AG04449 (cell line): ENCODE data around the gene SVIP.

ENCODE experiments used
- CTCF ChIA-PET: fragments of 350-600 bp; formaldehyde crosslinking; extraction: SDS; loops from one replicate; lab custom pipeline; 2021; ENCODE audit warnings: antibody characterized with exemption; lab: Yijun Ruan, JAX
- POLR2A ChIA-PET: fragments of 400-600, 350-600 bp; formaldehyde crosslinking; extraction: SDS; loops from one replicate; lab custom pipeline; 2020; ENCODE audit warnings: antibody characterized with exemption, inconsistent platforms; lab: Yijun Ruan, JAX
- DNase-seq: peaks from one replicate; pipeline ENCODE4 v3.0.0-alpha.2; 2010; ENCODE audit warnings: low read depth, low spot score
- H3K4me3 ChIP-seq: 2 replicates; pipeline ENCODE4 v1.5.1; 2011; ENCODE audit warnings: low read depth, mild to moderate bottlenecking, control low read depth, low read length
- CTCF ChIP-seq: IDR thresholded peaks from one replicate; pipeline ENCODE4 v1.5.1; 2011; ENCODE audit warnings: mild to moderate bottlenecking, moderate library complexity, low read length, control low read depth, inconsistent platforms; ENCODE audit not compliant: insufficient read depth; ENCODE audit errors: missing control alignments

The SVIP gene

GRCh38 chr11:22828373-22828772 lies 1.2 kb downstream of the SVIP start:
- H3K4me3 ChIP-seq = no peak overlapping the region

GRCh38 chr11:22822203-22822602 lies 7.4 kb downstream of the SVIP start:
- POLR2A ChIA-PET = no interaction called here

More at GRCh38 chr11:22828373-22828772, 1.2 kb downstream of the SVIP start:
- TF ChIP-seq CTCF = no peak
- ChIA-PET POLR2A (no interaction called here), CTCF (interaction anchor here (1.8 to 1.9 kb wide), 2 partner anchors 41 to 47 kb away, joined by 6 to 7 read pairs; no protein-coding TSS in a partner anchor)
- no peak for DNase-seq

GRCh38 chr11:22809893-22810292 lies 19.7 kb downstream of the SVIP start:
- POLR2A ChIA-PET = no interaction called here
- DNase-seq = no peak
- H3K4me3 ChIP-seq = no peak overlapping the region
- CTCF ChIA-PET = interaction anchor here (0.6 kb wide), 1 partner anchor 384 kb away, joined by 3 read pairs; no protein-coding TSS in a partner anchor
- no peak for TF ChIP-seq CTCF

More at GRCh38 chr11:22822203-22822602, 7.4 kb downstream of the SVIP start:
- no peak for DNase-seq
- no peak overlapping the region for H3K4me3 ChIP-seq
- TF ChIP-seq CTCF = no peak
- CTCF ChIA-PET = no interaction called here

GRCh38 chr11:22808571-22809197 lies 20.9 kb downstream of the SVIP start:
- TF ChIP-seq CTCF = no peak
- ChIA-PET CTCF (no interaction called here), POLR2A (no interaction called here)
- DNase-seq = no peak
- H3K4me3 ChIP-seq = no peak overlapping the region

GRCh38 chr11:22807855-22808570 lies 21.6 kb downstream of the SVIP start:
- no peak for TF ChIP-seq CTCF
- ChIA-PET CTCF (no interaction called here), POLR2A (no interaction called here)
- DNase-seq = no peak
- no peak overlapping the region for H3K4me3 ChIP-seq

- ChIA-PET CTCF (no interaction called here), POLR2A (no interaction called here)
- no peak for TF ChIP-seq CTCF
- no peak overlapping the region for H3K4me3 ChIP-seq
- DNase-seq = no peak
Measured at GRCh38 chr11:22807391-22807790, 22.2 kb downstream of the SVIP start.
